Stimulated activated CD4-positive, alpha-beta T cell treated with anti-CD3 and anti-CD28 coated beads, Interleukin-1b, Interleukin-23, amount 100 ng/mL, for 1 hour (primary cell): ENCODE data around the gene TPCN2.
A peak's percentile ranks its signal among the peaks of the same experiment; 100 is the strongest.

Experiments used
- DNase-seq, 2 donors: peaks; one replicate each; pipeline ENCODE4 v3.0.0-alpha.2; 2020; ENCODE audit warnings: low read depth in 2 of 2

TPCN2 gene

DNA sequence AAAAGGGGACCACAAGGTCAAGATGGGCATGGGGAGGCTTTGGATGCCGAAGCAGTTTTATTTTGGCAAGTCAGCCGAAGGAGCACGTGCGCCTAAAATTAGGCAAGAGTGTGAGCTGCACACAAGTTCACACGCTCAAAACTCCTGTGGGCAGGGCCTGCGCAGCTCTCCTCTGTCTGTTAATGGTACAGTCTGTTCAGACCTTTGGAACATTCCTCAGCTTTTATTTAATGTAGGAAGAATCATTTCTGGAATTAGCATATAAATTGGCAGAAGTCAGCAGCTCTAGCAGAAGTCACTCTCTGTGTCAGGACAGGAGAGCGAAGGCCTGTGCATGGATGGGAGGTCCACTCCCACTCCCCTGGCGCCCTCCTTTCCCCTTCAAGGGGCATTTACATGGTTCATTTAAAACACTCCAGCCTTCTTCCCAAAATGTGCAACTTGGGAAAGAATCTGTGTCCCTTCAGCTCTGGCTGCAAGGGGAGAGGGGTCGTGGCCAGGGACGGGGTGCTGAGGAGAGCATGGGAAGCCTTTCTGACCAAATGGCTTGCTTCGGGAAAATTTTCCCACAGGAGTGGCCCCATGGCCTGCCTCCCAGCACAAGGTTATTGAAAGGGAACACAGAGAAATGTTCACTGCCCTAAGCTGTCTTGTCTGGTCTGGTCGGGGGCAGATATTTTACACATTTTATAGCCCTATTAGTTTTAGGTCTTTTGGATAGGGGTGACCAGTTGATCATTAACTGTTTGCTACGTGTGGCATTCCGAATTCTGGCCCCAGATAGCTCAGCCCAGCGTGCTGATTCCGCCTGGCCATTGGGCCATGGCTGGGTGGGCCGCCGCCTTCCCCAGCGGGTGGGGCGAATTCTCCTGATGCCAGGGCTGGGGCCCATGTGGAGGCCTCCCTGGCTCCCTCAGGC is 63.2 kb downstream of the TPCN2 start:
- DNase-seq = no peak

DNA sequence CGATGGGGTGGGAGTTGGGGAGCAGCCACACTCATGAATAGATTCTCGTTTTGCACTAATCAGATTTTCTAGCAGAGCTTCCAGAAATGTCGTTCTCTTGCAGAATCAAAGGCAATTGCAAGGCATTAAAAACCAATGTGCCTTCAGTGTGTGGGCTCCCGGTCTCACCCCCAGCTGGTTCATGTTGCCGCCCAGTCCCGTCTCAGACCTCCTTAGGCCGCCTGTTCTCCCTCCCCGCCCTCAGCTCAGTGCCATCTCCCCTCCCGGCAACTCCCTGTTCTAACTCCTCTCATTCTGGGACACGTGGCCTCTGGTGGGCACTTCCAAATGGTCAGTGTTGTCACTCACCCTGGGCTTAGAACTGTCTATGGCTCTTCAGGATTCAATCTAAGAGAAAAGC is 64.5 kb downstream of the TPCN2 start:
- no peak for DNase-seq

GRCh38 chr11:69113646-69114340 is 65.1 kb downstream of the TPCN2 start:
- no peak for DNase-seq

GRCh38 chr11:69114362-69114761 is 65.6 kb downstream of the TPCN2 start:
- no peak for DNase-seq

DNA sequence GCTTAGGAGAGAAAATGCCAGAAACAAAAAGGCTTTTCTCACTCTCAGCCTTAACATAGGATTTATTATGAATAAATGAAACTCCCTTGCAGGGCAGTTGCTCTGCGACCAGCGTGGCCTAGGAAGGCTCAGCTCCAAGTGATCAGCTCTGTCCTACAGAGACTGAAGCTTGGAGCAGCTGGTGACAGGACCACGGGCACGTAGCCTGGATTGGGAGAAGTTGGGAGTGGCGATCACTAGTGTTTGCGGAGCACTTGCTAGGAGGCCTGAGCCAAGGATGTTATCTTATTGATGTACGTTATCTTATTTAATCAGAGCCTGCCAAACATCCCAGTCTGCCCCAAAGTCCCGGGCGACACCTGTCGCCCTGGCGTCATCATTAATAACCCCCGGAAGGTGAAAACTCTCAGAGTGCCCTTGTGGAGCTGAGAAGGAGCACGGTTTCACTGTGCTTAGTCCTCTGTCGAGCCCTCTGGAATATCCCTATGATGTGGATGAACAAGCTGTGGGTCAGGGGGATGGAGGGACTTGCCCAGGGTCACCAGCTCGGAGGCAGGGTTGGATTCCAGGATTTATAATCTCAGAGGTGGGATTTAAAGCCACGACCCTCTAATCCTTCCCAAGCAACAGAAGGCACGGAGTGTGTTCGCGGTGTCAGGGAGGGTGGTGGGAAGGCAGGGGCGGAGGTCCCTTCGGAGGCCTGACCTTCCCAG is 66.2 kb downstream of the TPCN2 start:
- DNase-seq = no peak

- no peak for DNase-seq
Observed at GRCh38 chr11:69115586-69116560, 67.1 kb downstream of the TPCN2 start.

DNA sequence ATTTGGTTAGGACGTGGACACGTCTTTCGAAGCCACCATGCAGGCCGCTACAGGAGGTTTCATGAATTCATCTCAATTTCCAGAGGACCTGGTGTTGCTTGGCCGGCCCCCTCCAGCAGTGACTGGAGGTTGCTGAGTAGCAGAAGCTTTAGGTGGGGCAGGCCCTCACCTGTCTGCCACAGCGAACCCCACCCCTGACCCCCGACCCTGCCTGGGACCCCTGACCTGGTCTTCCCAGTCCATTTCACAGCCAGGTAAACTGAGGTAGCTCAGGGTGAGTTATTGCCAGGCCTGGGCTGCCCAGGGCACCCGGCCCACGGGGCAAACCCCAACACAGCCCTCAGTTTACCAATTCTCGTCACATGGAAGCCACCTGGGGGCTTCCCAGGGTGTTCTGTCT is 67.9 kb downstream of the TPCN2 start:
- DNase-seq = no peak

DNA sequence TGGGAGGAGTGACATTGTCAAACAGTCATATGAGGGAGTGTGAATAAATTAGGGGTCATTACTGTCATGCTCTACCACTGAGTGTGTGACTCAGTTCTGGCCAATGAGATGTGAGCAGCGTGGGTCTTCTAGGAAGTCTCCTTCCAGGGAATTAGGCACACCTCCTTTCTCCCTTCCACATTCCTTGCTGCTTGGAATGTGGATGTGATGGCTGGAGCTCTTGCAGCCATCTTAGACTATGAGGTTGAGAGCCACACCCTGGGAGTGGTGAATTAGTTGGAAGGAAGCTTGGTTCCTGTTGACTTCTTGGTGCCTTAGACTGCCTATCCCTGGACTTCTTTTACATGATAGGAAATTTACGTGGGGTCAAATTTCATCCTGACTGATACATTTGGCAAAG is 70.5 kb downstream of the TPCN2 start:
- no peak for DNase-seq

GRCh38 chr11:69120096-69120875 is 71.6 kb downstream of the TPCN2 start:
- no peak for DNase-seq

DNA sequence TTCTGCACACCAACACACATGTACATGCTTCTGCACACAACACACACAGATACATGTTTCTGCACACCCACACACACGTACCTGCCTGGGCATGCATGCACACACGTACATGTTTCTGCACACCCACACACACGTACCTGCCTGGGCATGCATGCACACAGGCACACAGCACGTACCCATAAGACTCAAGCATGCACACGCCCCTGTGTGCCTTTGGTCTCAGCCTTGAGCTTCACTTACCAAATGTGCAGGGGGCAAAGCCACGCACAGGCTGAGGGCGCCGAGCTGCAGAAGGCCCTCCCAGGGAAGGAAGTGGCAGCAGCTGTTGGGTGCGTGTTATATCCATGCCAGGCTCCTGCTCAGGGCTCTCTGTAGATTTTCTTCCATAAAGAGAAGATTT is 72.3 kb downstream of the TPCN2 start:
- no peak for DNase-seq

DNA sequence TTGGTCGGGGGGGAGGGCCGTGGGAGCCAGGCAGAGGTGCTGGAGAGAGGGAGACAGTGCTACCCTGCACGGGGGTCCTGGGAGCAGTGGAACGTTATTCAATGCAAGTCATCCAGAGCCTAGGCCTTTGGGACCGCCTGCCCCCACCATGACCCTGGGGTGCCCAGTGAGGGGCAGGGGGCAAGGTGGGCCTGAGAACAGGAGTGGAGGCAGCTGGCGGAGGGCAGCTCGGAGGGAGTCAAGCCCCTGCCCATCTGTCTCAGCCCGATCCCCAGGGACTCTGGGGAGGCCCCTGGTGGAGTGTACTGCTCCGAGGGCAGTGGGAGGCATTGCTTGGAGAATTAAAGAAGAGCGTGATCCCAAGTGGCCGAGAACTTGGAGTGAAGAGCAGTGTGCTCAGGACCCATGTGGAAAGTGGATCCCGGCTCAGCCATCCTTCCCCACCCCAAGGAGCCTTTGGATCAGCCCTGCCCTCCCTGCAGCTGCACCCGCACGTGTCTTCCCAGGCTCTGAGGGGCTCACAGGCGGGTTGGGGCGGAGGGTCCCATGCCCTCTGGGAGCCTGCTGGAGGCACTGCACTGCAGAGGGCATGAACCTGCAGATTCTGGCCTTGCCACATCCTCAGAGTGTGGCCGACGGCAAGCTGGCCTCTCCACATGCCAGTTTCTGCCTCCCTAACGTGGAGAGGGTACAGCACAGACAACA is 73.0 kb downstream of the TPCN2 start:
- no peak for DNase-seq

- no peak for DNase-seq
Observed at GRCh38 chr11:69122326-69122629, 73.5 kb downstream of the TPCN2 start.

- DNase-seq = peak in 1 of 2 donors; percentile 64
Observed at GRCh38 chr11:69122630-69123431, 74.1 kb downstream of the TPCN2 start.

DNA sequence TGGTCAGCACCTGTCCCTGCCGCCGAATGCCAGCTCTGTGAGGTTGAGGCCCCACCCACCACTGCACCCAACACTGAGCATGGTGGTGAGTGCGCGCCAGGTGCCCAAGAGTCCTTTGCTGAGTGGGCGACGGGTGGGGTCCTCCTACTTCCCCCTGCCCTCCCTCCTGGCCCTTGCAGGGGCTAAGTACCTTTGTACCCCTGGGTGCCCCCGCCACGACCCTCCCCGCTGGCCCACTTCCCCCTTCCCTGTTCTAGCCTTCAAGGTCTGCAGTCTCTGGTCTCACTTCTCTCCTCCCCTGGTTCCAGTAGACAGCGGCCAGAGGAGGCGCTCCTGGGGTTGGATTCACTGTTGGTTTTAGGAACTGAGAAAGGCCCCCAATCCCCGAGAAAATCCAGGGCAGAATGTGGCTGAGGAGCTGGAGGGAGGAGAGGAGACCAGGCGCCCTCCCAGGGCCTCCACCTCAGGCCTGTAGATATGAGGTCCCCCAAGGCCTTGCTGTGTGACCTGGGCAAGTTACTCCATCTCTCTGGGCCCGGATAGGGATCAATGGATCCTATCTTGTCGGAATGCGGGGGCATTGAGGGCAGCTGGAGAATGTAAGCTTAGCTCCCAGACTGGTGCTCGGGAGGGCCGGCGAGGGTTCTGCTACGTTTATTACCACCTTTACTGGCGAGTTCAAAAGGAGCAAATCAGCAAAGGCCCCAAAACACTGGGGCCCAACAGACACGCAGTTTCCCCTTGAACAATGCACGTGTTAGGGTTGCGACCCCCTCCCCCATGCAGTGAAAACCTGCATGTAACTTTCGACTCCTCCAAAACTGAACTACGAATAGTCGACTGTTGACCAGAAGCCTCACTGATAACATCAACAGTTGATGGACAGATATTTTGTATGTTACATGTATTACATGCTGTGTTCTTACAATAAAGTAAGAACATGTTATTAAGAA is 75.1 kb downstream of the TPCN2 start:
- no peak for DNase-seq

- no peak for DNase-seq
Observed at GRCh38 chr11:69125861-69126260, 77.1 kb downstream of the TPCN2 start.

GRCh38 chr11:69126286-69126685 is 77.6 kb downstream of the TPCN2 start:
- no peak for DNase-seq

DNA sequence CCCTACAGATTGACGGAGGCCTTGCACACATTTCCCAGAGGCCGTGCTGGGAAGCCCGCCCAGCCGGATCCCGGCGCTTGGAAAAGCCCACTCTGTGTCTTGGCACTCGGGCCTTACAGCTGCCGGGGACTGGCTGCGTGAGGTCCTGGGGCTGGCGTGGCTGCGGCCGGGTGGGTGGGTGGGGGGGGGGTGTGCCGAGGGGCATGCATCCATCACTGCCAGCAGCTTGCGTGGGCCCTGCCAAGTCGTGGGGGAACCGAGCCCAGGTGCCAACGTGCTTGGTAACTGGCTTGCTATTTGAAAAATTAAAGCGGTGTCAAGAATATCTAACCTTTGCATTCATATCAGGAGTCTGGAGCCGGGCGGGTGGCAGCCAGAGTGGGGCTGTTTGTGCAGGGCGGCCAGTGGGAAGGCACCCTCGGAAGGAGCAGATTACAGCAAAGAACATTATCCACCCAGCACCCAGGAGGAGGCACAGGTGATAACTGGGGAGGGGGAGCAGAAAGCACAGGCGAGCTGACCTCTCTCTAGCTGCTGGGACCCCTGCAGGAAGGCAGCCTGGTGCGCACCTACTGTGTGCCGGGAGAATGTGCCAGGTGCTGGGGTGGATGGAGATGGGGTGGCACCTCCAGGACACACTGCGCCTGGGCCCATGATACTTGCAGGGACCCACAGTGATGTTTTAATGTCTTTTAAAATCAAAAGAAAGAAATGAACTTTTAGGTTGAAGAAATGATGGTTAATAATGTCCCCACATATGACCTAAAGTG is 78.5 kb downstream of the TPCN2 start:
- no peak for DNase-seq
